Anterior cingulate cortex (tissue), 58 donors: ENCODE data around the gene RNF126.

ENCODE experiments used
- DNase-seq, 58 donors: peaks; one replicate each; lab custom pipeline; 2025; lab: John Stamatoyannopoulos, UW

Gene RNF126

DNA sequence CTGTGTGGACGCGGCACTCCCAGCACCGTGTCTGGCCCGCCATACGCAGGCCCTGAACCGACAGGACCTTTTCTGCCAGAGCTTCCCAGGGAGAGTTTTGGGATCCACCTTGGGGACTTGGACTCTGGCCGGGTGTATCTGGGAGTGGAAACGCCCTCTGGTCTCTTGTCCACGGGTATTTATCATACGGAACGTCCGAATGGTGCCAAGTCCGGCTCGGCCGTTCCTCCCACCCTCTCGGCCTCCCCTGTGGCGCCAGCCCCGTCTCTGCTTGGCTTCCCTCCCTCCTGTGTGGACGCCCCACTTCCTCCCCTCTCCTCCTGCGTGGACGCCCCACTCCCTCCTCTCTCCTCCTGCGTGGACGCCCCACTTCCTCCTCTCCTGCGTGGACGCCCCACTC is 61.2 kb downstream of the RNF126 start:
- DNase-seq: no peak

DNA sequence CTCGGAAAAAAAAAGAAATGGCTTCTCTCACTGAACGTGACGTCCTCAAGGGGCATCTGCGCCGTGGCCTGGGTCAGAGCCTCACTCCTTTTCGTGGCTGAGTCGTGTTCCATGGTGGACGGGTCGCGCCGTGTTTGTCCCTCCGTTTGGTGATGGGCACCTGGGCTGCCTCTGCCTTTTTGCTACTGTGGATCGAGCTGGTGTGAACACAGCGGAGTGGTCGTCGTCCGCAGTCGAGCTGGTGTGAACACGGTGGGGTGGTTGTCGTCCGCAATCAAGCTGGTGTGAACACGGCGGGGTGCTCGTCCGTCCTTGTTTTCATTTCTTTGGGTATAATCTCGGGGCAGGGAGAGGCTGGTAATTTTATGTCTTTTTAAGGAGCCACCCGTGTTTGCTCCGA is 61.7 kb downstream of the RNF126 start:
- DNase-seq: no peak
